Mucosa of descending colon (tissue), 3 donors: ENCODE measurements around the gene UBE2QL1. TPM values are rescaled to one million over a fixed set of nuclear protein-coding genes. Genes with fewer than 3 reads are reported as not detected.

ENCODE experiments used
- ATAC-seq: fragments of 200-7000 bp; cut with Tn5 transposase; one replicate; pipeline ENCODE4 v1.9.1; 2020; ENCODE audit warnings: mild to moderate bottlenecking, moderate library complexity
- DNase-seq, 3 donors: peaks; one replicate each; pipeline ENCODE4 v3.0.0-alpha.2; 2020
- H3K36me3 ChIP-seq: fragments of 200-600 bp; one replicate; pipeline ENCODE4 v1.8.0; 2021; ENCODE audit warnings: low read depth, mild to moderate bottlenecking
- H3K4me1 ChIP-seq: fragments of 200-600 bp; one replicate; pipeline ENCODE4 v1.8.0; 2021; ENCODE audit warnings: low read depth, mild to moderate bottlenecking
- H3K4me3 ChIP-seq: fragments of 200-600 bp; one replicate; pipeline ENCODE4 v1.8.0; 2021; ENCODE audit warnings: mild to moderate bottlenecking
- H3K9me3 ChIP-seq: fragments of 200-600 bp; one replicate; pipeline ENCODE4 v1.8.0; 2021; ENCODE audit warnings: mild to moderate bottlenecking
- CTCF ChIP-seq: fragments of 200-600 bp; IDR thresholded peaks from one replicate; pipeline ENCODE4 v1.8.0; 2022; ENCODE audit warnings: antibody characterized with exemption, mild to moderate bottlenecking
- intact Hi-C, 2 donors: fragments of 100-400 bp; cut with DNase I in 1 of 2; cut with micrococcal nuclease in 1 of 2; formaldehyde crosslinking; loops; one replicate each; pipeline versions ENCODE4 v1.11.0 to v1.11.1; 2022; cut with DNase I, micrococcal nuclease
- total RNA-seq, 3 donors: library from RNA; stranded (reverse); fragmentation: NEBNext Ultra II Directional in 2 of 3; extraction: Animal tissue kit (Norgen Biotek cat#: 25700) in 2 of 3; gene quantifications; one replicate each; pipeline versions ENCODE4 v1.2.1 to v1.2.4, GENCODE V29; 2021 to 2023
- donor health status: DM: no; HTN: no; CAD: no; lungs with moderate emphysema.
- donor health status: DM: no; HTN: no; CAD: no.
- donor health status: DM: no; HTN: yes; CAD: no.

UBE2QL1 gene
- total RNA-seq, 3 donors from 2014 or later = 0.19 to 4.1 (median 0.26) TPM

- intact Hi-C loops = no loop called here
These were observed 14.0 kb downstream of the UBE2QL1 start for GRCh38 chr5:6462671-6463070.

GRCh38 chr5:6464441-6464840 lies 15.8 kb downstream of the UBE2QL1 start:
- Histone ChIP-seq H3K9me3 (no peaks in the 10 kb centered on the region), H3K4me1 (no peaks in the 10 kb centered on the region), H3K36me3 (no peaks in the 10 kb centered on the region), H3K4me3 (no peak overlapping the region)
- ATAC-seq = no peak
- intact Hi-C loops = no loop called here
- no peak for DNase-seq
- no peak for TF ChIP-seq CTCF

More at GRCh38 chr5:6462671-6463070, 14.0 kb downstream of the UBE2QL1 start:
- H3K4me1 ChIP-seq = no peaks in the 10 kb centered on the region
- TF ChIP-seq CTCF = no peak
- H3K36me3 ChIP-seq = no peaks in the 10 kb centered on the region
- no peak for ATAC-seq
- no peak for DNase-seq
- no peak overlapping the region for H3K4me3 ChIP-seq
- H3K9me3 ChIP-seq = no peaks in the 10 kb centered on the region

- ATAC-seq = no peak
- intact Hi-C loops = no loop called here
- TF ChIP-seq CTCF = no peak
These were observed 17.5 kb downstream of the UBE2QL1 start for GRCh38 chr5:6465831-6466790.

GRCh38 chr5:6466975-6467567 lies 18.4 kb downstream of the UBE2QL1 start:
- no peaks in the 10 kb centered on the region for H3K36me3 ChIP-seq
- H3K9me3 ChIP-seq = no peaks in the 10 kb centered on the region
- DNase-seq (no peak), ATAC-seq (no peak)
- H3K4me1 ChIP-seq = no peaks in the 10 kb centered on the region
- H3K4me3 ChIP-seq = no peak overlapping the region
- TF ChIP-seq CTCF = no peak
- intact Hi-C loops = no loop called here

More at GRCh38 chr5:6465831-6466790, 17.5 kb downstream of the UBE2QL1 start:
- Histone ChIP-seq H3K9me3 (no peaks in the 10 kb centered on the region), H3K4me1 (no peaks in the 10 kb centered on the region), H3K4me3 (no peak overlapping the region), H3K36me3 (no peaks in the 10 kb centered on the region)
- DNase-seq = no peak

GRCh38 chr5:6467591-6467990 lies 18.9 kb downstream of the UBE2QL1 start:
- Histone ChIP-seq H3K4me3 (no peak overlapping the region), H3K36me3 (no peaks in the 10 kb centered on the region), H3K9me3 (no peaks in the 10 kb centered on the region), H3K4me1 (no peaks in the 10 kb centered on the region)
- no peak for TF ChIP-seq CTCF
- no peak for DNase-seq
- no peak for ATAC-seq
- intact Hi-C loops = no loop called here
